ENCODE results near the gene XRN2. TPM values are rescaled to one million over a fixed set of nuclear protein-coding genes. Genes with fewer than 3 reads are reported as not detected.

XRN2 gene
- total and polyA plus RNA-seq, 2 of the 13 experiments (the other 11 are each of a cell fraction or from before 2014, with no cell fraction given): 90.3 to 171 TPM

DNA sequence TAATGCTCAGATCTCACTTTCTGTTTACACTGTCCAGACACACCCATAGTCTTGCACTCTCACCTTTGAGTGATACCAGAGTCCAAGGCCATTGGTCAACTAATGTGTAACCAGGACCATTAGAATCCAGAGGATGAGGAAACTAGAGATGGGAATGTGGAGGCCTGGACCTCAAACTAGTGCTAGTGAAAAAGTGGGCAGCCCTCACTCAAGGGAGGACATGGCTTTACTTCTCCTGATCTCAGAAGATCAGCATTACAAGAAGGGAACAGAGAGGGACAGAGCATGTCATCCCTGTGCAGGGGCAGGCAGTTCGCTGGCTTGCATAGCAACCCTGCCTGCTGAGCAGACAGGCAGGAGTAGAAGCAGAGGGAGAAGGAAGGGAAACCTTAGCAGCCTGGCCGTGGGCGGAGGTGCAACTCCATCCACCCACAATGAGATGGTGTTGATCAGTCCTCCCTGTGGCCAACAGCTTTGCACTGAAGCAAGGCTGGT lies 22.6 kb upstream of the XRN2 start (continued):
- no peak for TF ChIP-seq RBM22 (optimal IDR thresholded peaks at IDR 0.05; ENCODE audit: low read length)
- TF ChIP-seq ZNF557 (CRISPR knock-in tag; IDR thresholded peaks at IDR 0.05): no peak
- TF ChIP-seq RCOR2 (CRISPR knock-in tag; IDR thresholded peaks at IDR 0.05): peak; percentile 87; the same call in 1 of the 2 replicates
- TF ChIP-seq SMAD9 (CRISPR knock-in tag; IDR thresholded peaks at IDR 0.05): no peak
- TF ChIP-seq ZNF407 (CRISPR knock-in tag; IDR thresholded peaks at IDR 0.05; ENCODE audit: not compliant biosample characterization): no peak
- TF ChIP-seq, protein P1, sequence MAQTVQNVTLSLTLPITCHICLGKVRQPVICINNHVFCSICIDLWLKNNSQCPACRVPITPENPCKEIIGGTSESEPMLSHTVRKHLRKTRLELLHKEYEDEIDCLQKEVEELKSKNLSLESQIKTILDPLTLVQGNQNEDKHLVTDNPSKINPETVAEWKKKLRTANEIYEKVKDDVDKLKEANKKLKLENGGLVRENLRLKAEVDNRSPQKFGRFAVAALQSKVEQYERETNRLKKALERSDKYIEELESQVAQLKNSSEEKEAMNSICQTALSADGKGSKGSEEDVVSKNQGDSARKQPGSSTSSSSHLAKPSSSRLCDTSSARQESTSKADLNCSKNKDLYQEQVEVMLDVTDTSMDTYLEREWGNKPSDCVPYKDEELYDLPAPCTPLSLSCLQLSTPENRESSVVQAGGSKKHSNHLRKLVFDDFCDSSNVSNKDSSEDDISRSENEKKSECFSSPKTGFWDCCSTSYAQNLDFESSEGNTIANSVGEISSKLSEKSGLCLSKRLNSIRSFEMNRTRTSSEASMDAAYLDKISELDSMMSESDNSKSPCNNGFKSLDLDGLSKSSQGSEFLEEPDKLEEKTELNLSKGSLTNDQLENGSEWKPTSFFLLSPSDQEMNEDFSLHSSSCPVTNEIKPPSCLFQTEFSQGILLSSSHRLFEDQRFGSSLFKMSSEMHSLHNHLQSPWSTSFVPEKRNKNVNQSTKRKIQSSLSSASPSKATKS (CRISPR knock-in tag; IDR thresholded peaks at IDR 0.05): no peak
- TF ChIP-seq ZNF768 (CRISPR knock-in tag; IDR thresholded peaks at IDR 0.05): peak; percentile 83
- no peak for TF ChIP-seq ZNF260 (CRISPR knock-in tag; IDR thresholded peaks at IDR 0.05; ENCODE audit: borderline replicate concordance, low read depth)
- 0 out of 2 replicates have a peak, but pooled peaks have one; percentile 21 for TF ChIP-seq FOXP4 (CRISPR knock-in tag; IDR thresholded peaks at IDR 0.05)
- no peak for TF ChIP-seq MBD4 (IDR thresholded peaks at IDR 0.05; ENCODE audit: borderline replicate concordance, low read length)
- TF ChIP-seq MZF1 (CRISPR knock-in tag; IDR thresholded peaks at IDR 0.05; ENCODE audit: borderline replicate concordance): no peak
- TF ChIP-seq ZSCAN20 (CRISPR knock-in tag; IDR thresholded peaks at IDR 0.05; ENCODE audit: borderline replicate concordance): no peak
- peak; percentile 60; the same call in 1 of the 2 replicates for TF ChIP-seq PPARG (CRISPR knock-in tag; conservative IDR thresholded peaks at IDR 0.05)
- TF ChIP-seq FOXK2 (IDR thresholded peaks at IDR 0.05): no peak
- no peak for TF ChIP-seq STAT5B (CRISPR knock-in tag; IDR thresholded peaks at IDR 0.05)

All from HepG2 (cell line).